Thyroid gland (tissue), 4 donors: Measurements from ENCODE around the gene PDGFA.

ENCODE experiments used
- POLR2A ChIP-seq, 2 donors: fragments of 450-650 bp; IDR thresholded peaks; one replicate each; pipeline ENCODE4 v1.6.1; 2017; ENCODE audit warnings: antibody characterized with exemption in 2 of 2, mild to moderate bottlenecking in 2 of 2, moderate library complexity in 1 of 2
- TF ChIP-seq, protein P1 (sequence below), 6 experiments: fragments of 200-600 bp in 3 of 6; fragments of 450-650 bp in 3 of 6; sonication (generic) in 3 of 6; IDR thresholded peaks; one replicate each; pipeline ENCODE4 v1.5.1; 2016 to 2019; ENCODE audit warnings: antibody characterized with exemption in 6 of 6, mild to moderate bottlenecking in 2 of 6, inconsistent platforms in 1 of 6, moderate library complexity in 1 of 6

DNA sequence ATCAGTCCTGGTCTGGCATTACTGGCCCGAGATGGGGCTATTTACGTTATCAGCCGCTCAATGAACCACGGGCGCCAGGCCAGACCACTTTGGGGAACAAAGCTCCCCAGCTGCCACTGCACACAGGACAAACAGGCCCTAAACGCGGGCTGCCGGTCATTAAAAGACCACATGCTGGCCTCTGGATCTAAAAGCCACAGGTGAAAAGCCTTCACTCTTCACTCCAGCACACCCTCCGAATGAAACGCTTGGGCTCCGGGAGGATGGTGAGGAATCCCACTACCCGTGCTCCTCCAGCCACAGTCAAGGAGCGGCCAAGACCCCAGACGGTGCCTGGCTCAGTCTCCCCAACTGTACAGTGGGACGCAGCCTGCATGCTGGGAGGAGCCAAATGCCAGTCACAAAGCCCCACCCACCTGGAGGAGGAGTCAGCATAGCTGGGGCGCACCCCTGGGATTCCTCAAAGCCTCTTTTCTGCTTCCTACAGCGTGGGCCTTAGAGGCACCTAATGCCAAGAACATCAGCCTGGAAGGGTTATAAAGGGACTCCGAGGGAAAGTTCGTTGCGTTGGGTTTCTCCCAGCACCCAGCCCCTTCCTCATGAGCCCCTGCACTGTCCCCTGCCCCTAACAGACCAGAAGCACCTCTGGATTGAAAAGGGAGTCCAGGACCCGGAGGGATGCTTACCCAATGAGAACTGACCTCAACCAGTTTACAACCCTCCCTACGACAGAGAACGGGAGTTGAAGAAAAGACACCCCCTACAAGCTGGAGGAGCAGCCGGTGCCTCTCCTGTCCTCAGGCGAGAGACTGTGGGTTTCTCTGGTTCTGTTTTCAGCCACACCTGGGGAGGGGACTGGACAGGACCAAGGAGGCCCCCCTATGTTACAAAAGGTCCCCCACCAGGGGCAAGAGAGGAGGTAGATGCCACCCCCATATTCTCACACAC lies 4.7 kb downstream of the PDGFA start:
- TF ChIP-seq, protein P1, sequence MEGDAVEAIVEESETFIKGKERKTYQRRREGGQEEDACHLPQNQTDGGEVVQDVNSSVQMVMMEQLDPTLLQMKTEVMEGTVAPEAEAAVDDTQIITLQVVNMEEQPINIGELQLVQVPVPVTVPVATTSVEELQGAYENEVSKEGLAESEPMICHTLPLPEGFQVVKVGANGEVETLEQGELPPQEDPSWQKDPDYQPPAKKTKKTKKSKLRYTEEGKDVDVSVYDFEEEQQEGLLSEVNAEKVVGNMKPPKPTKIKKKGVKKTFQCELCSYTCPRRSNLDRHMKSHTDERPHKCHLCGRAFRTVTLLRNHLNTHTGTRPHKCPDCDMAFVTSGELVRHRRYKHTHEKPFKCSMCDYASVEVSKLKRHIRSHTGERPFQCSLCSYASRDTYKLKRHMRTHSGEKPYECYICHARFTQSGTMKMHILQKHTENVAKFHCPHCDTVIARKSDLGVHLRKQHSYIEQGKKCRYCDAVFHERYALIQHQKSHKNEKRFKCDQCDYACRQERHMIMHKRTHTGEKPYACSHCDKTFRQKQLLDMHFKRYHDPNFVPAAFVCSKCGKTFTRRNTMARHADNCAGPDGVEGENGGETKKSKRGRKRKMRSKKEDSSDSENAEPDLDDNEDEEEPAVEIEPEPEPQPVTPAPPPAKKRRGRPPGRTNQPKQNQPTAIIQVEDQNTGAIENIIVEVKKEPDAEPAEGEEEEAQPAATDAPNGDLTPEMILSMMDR (IDR thresholded peaks at IDR 0.05): no peak
- TF ChIP-seq POLR2A (IDR thresholded peaks at IDR 0.05): no peak
